Smooth muscle cell (in vitro differentiated cells): ENCODE data around the gene CD151. TPM values are rescaled to one million over a fixed set of nuclear protein-coding genes. Genes with fewer than 3 reads are reported as not detected.

Experiments
- DNase-seq: peaks from one replicate; lab custom pipeline; 2025; ENCODE audit not compliant: unreplicated experiment; lab: John Stamatoyannopoulos, UW
- H2AFZ ChIP-seq: fragments of 200-600 bp; sonication (generic); 2 replicates; pipeline ENCODE4 v1.6.0; 2016; ENCODE audit warnings: antibody characterized with exemption, low read depth, mild to moderate bottlenecking
- H3F3A ChIP-seq: fragments of 200-600 bp; sonication (generic); 2 replicates; pipeline ENCODE4 v1.6.0; 2017; ENCODE audit warnings: antibody characterized with exemption, low read depth
- H3K27ac ChIP-seq: fragments of 200-600 bp; sonication (generic); 2 replicates; pipeline ENCODE4 v1.5.1; 2016; ENCODE audit warnings: low read depth, mild to moderate bottlenecking
- H3K27me3 ChIP-seq: fragments of 200-600 bp; sonication (generic); 2 replicates; pipeline ENCODE4 v1.6.1; 2016; ENCODE audit warnings: low read depth, mild to moderate bottlenecking
- H3K36me3 ChIP-seq: fragments of 200-600 bp; sonication (generic); 2 replicates; pipeline ENCODE4 v1.5.1; 2016; ENCODE audit warnings: low read depth
- H3K4me1 ChIP-seq: fragments of 200-600 bp; sonication (generic); 2 replicates; pipeline ENCODE4 v1.5.1; 2016; ENCODE audit warnings: low read depth
- H3K4me2 ChIP-seq: fragments of 200-600 bp; sonication (generic); 2 replicates; pipeline ENCODE4 v1.6.0; 2016; ENCODE audit warnings: mild to moderate bottlenecking
- H3K4me3 ChIP-seq: fragments of 200-600 bp; sonication (generic); 2 replicates; pipeline ENCODE4 v1.5.1; 2016; ENCODE audit warnings: mild to moderate bottlenecking
- H3K79me2 ChIP-seq: fragments of 200-600 bp; sonication (generic); 2 replicates; pipeline ENCODE4 v1.6.0; 2016; ENCODE audit warnings: low read depth, mild to moderate bottlenecking
- H3K9ac ChIP-seq: fragments of 200-600 bp; sonication (generic); 2 replicates; pipeline ENCODE4 v1.6.0; 2016; ENCODE audit warnings: low read depth
- H3K9me3 ChIP-seq: fragments of 200-600 bp; sonication (generic); replicated peaks from 2 replicates; pipeline ENCODE4 v1.5.1; 2016; ENCODE audit warnings: low read depth
- H4K20me1 ChIP-seq: fragments of 200-600 bp; sonication (generic); 2 replicates; pipeline ENCODE4 v1.6.0; 2016; ENCODE audit warnings: low read depth
- CTCF ChIP-seq: fragments of 200-600 bp; sonication (generic); IDR thresholded peaks from 2 replicates; pipeline ENCODE4 v1.5.1; 2017; ENCODE audit warnings: borderline replicate concordance, mild to moderate bottlenecking, antibody characterized with exemption; ENCODE audit not compliant: insufficient read depth, poor library complexity, severe bottlenecking
- WGBS: methylation state at CpG from one replicate; pipeline ENCODE4 v1.1.7; 2016; ENCODE audit warnings: low lambda C conversion rate; 5-methylcytosine and 5-hydroxymethylcytosine counted together
- polyA plus RNA-seq: library from polyadenylated mRNA; unstranded; fragments of >200 nt; fragmentation: Nextera tagmentation; extraction: Ambion mirVana; gene quantifications from 2 replicates; pipeline ENCODE4 v1.2.1, GENCODE V29; 2016
- total RNA-seq: library from RNA; depleted of rRNA; stranded (reverse); fragments of >200 nt; gene quantifications from 2 replicates; pipeline ENCODE4 v1.2.3, GENCODE V29; 2014

The CD151 gene
- total and polyA plus RNA-seq, 2 experiments from 2014 or later, result 256 to 391 TPM

- H4K20me1 ChIP-seq, result peaks cover 35% of the 10 kb centered on the region
- no peak overlapping the region for H3K27ac ChIP-seq
- no peaks in the 10 kb centered on the region for H3K27me3 ChIP-seq
- H3K9ac ChIP-seq, result no peak overlapping the region
- H3K79me2 ChIP-seq, result peaks cover 19% of the 10 kb centered on the region
- H3F3A ChIP-seq, result peaks cover 11% of the 10 kb centered on the region
- H2AFZ ChIP-seq, result no peak overlapping the region
- WGBS, result 85% methylated on average over 11 of the region's 11 CpGs
- H3K4me3 ChIP-seq, result no peak overlapping the region
- TF ChIP-seq CTCF, result no peak
- no peak overlapping the region for H3K4me2 ChIP-seq
- no peaks in the 10 kb centered on the region for H3K9me3 ChIP-seq
- peaks cover 10% of the 10 kb centered on the region for H3K4me1 ChIP-seq
- DNase-seq, result no peak
- no peaks in the 10 kb centered on the region for H3K36me3 ChIP-seq
Observed at GRCh38 chr11:816433-816779, 16.3 kb upstream of the CD151 start.

DNA sequence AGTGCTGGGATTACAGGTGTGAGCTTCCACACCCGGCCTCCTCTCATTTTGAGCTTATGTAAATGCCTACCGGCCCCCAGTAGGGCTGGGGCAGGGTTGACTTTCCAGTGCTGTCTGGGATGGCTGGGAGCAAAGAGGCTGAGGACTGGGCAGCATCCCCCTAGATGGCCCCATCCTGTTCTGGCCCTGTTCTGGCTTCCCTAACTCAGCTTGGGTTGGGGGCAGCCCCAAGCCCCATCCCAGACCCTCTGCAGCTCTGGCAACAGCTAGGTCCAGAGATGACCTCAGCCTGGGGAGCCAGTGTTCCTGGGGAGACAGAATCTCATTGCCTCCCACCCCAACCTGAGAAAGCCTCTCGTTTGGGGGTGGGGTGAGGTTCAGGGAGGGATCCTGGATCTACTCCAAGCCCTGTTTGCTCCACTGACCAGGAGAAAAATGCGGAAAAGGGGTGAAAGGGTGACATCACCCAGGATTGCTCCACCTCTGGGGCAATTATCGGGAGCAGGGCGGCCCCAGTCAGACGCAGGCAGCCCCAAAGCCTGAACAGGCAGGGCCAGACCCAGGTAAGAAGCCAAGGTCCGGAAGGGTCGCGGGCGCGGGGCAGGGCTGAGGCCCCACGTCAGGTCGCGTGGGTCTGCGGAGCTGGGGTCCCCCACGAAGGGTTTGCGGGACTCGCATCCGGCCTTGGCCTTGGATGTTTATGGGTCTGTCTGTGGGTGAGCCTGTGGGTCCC is 14.2 kb upstream of the CD151 start, which contains the start of gene PNPLA2:
PNPLA2 (plus strand) TSS at position 519 of the 733 bp plus-strand sequence. CDS start 805 bp downstream, outside the sequence.
- Histone ChIP-seq H3K27ac (peak within 1 kb of the TSS; percentile 83), H3K9ac (peak within 1 kb of the TSS; percentile 97), H3K4me3 (peak within 1 kb of the TSS; percentile 96), H4K20me1 (peaks cover 34% of the 10 kb centered on the region), H3K79me2 (peaks cover 13% of the 10 kb centered on the region), H2AFZ (peak within 1 kb of the TSS; percentile 63), H3K36me3 (no peaks in the 10 kb centered on the region), H3K4me1 (peaks cover 10% of the 10 kb centered on the region), H3F3A (no peaks in the 10 kb centered on the region), H3K9me3 (no peaks in the 10 kb centered on the region), H3K4me2 (peak within 1 kb of the TSS; percentile 100), H3K27me3 (no peaks in the 10 kb centered on the region)
- no peak for DNase-seq
- no peak for TF ChIP-seq CTCF
- 55% methylated on average over 20 of the region's 20 CpGs for WGBS

DNA sequence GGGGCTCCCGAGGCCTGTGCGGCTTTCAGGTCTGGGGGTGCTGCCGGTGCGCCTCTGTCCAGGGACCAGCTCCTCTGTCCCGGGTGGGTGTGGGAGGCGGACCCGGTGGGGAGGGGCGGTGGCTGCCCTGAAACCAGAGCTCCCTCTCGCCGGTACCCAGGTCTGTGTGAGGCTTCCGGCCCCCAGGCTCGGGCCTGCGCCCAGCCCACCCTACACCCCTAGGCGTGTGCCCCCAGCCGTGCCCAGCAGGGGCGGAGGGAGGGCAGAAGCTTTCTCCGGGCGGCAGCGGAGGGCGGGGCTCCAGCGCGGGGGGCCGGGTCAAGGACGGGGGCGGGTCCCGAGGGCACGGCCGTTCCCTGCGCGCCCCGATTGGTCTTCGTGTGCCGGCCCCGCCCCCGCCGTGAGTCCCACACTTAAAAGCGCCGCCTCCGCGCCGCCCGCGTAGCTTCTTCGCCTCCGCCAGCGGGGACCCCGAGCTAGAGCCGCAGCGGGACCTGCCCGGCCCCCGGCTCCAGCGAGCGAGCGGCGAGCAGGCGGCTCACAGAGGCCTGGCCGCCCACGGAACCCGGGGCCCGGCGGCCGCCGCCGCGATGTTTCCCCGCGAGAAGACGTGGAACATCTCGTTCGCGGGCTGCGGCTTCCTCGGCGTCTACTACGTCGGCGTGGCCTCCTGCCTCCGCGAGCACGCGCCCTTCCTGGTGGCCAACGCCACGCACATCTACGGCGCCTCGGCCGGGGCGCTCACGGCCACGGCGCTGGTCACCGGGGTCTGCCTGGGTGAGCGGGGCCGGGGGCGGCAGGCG is 13.4 kb upstream of the CD151 start:
- no peak for TF ChIP-seq CTCF
- WGBS, result 4% methylated on average over 54 of the region's 96 CpGs
- peaks cover 13% of the 10 kb centered on the region for H3K79me2 ChIP-seq

More for the DNA sequence above, 13.4 kb upstream of the CD151 start:
- Histone ChIP-seq H4K20me1 (peaks cover 34% of the 10 kb centered on the region), H3K4me3 (peak overlapping the region; percentile 96), H3K9me3 (no peaks in the 10 kb centered on the region), H3K27ac (peak overlapping the region; percentile 83), H3K4me2 (peak overlapping the region; percentile 100), H3K9ac (peak overlapping the region; percentile 97), H2AFZ (peak overlapping the region; percentile 63), H3K27me3 (no peaks in the 10 kb centered on the region), H3K36me3 (no peaks in the 10 kb centered on the region), H3F3A (no peaks in the 10 kb centered on the region), H3K4me1 (peaks cover 10% of the 10 kb centered on the region)
- peak; percentile 79 for DNase-seq
